Pancreas (tissue), 10 donors: Measurements from ENCODE around the gene TOP3A. TPM values are rescaled to one million over a fixed set of nuclear protein-coding genes. Genes with fewer than 3 reads are reported as not detected.

Experiments
- ATAC-seq, 4 donors: fragments of 200-7000 bp; cut with Tn5 transposase; one replicate each; pipeline versions ENCODE4 v1.8.0 to v1.9.1; 2020; ENCODE audit warnings: mild to moderate bottlenecking in 4 of 4, moderate library complexity in 4 of 4
- DNase-seq, 6 donors: peaks; one replicate each; pipeline ENCODE4 v3.0.0-alpha.2; 2020
- FAIRE-seq: peaks from 2 replicates; lab custom pipeline; 2012; peaks lifted over from hg19 to GRCh38; lab: Jason Lieb, UNC
- H3K27ac ChIP-seq, 4 donors: fragments of 200-600 bp; sonication (generic); 1 replicate in 3 of 4; 2 replicates in 1 of 4; pipeline versions ENCODE4 v1.5.0 to v1.8.0; 2020
- H3K27me3 ChIP-seq, 4 donors: fragments of 200-600 bp; one replicate each; pipeline ENCODE4 v1.8.0; 2021
- H3K36me3 ChIP-seq, 3 donors: fragments of 200-600 bp; sonication (generic) in 1 of 3; one replicate each; pipeline versions ENCODE4 v1.5.0 to v1.8.0; 2020 to 2021
- H3K4me1 ChIP-seq, 3 donors: fragments of 200-600 bp; one replicate each; pipeline ENCODE4 v1.8.0; 2021
- H3K4me3 ChIP-seq, 4 donors: fragments of 200-600 bp; sonication (generic) in 2 of 4; one replicate each; pipeline versions ENCODE4 v1.5.0 to v1.8.0; 2020 to 2021
- H3K9me3 ChIP-seq, 4 donors: fragments of 200-600 bp; one replicate each; pipeline ENCODE4 v1.8.0; 2021
- WGBS, 2 donors: extraction: QIAGEN DNeasy Blood & Tissue Kit; methylation state at CpG; one replicate each; pipeline ENCODE4 v1.1.7; 2013; 5-methylcytosine and 5-hydroxymethylcytosine counted together
- intact Hi-C, 3 donors: fragments of 100-400 bp; cut with DNase I; formaldehyde crosslinking; loops; one replicate each; pipeline versions ENCODE4 v1.11.1 to v1.14.2; 2022
- polyA plus RNA-seq, 2 donors: library from polyadenylated mRNA; stranded (reverse); fragments of 200-250 nt; gene quantifications; one replicate each; pipeline ENCODE4 v1.2.3, GENCODE V29; 2013
- total RNA-seq, 6 donors: library from RNA; stranded (reverse); fragmentation: NEBNext Ultra II Directional in 4 of 6; extraction: Animal tissue kit (Norgen Biotek cat#: 25700) in 4 of 6; gene quantifications; one replicate each; pipeline versions ENCODE4 v1.2.1 to v1.2.4, GENCODE V29; 2021 to 2023
- TF ChIP-seq, protein P1 (sequence below), 4 donors: fragments of 200-600 bp; sonication (generic) in 3 of 4; IDR thresholded peaks; one replicate each; pipeline versions ENCODE4 v1.5.0 to v1.8.0; 2021; ENCODE audit warnings: antibody characterized with exemption in 4 of 4
- donor health status: healthy with polysubstance abuse.
- donor health status: DM: no; HTN: no; CAD: no; lungs with moderate emphysema.
- donor health status: DM: no; HTN: no; CAD: no.
- donor health status: control.
- donor health status: control.
- donor health status: Bipolar disorder and iron deficiency.
- donor health status: DM: yes; HTN: yes; CAD: no.
- donor health status: DM: no; HTN: no; CAD: no.
- donor health status: DM: no; HTN: no; CAD: no.
- donor health status: DM: yes; HTN: yes; CAD: no.

TOP3A gene
- total and polyA plus RNA-seq, 8 donors = 9.4 to 18.7 (median 12.2) TPM

DNA sequence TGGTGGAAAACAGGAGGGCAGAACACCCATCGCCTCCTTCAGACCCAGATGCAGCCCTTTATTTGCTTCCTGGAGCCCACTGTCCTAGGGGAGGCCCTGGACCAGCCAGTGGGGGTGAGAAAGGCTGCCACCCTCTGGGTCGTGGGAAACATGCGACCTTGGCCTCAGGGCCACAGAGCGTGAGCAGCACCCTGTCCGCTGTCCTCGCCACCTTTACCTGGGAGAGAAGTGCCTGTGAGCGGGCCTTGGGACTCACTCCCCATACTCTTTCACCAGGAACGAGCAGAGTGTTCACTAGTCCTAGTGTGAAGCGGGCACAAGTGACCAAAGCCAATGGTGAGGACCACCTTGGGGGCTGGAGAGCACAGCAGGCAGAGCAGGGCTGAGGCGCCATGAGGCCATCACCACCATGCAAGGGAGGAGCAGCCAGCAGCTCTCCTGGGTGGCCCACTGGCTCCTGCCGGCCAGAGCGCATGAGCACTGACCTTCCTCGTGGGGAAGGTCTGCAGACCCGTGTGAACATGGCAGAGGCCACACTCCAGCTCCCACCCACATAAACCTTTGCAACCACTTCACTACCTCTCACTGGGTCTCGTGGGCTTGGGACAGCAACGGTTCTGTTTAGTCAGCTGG lies 8.8 kb upstream of the TOP3A start:
- no peak for FAIRE-seq
- no peak for DNase-seq
- Histone ChIP-seq H3K4me3 (no peak overlapping the region), H3K27ac (no peak overlapping the region), H3K4me1 (peaks cover 5 to 8% (median 7%) of the 10 kb centered on the region in 3 donors), H3K36me3 (peaks cover 0 to 35% (median 0%) of the 10 kb centered on the region in 3 donors), H3K9me3 (no peaks in the 10 kb centered on the region), H3K27me3 (no peaks in the 10 kb centered on the region)
- intact Hi-C loops = no loop called here
- ATAC-seq = no peak
- TF ChIP-seq, protein P1, sequence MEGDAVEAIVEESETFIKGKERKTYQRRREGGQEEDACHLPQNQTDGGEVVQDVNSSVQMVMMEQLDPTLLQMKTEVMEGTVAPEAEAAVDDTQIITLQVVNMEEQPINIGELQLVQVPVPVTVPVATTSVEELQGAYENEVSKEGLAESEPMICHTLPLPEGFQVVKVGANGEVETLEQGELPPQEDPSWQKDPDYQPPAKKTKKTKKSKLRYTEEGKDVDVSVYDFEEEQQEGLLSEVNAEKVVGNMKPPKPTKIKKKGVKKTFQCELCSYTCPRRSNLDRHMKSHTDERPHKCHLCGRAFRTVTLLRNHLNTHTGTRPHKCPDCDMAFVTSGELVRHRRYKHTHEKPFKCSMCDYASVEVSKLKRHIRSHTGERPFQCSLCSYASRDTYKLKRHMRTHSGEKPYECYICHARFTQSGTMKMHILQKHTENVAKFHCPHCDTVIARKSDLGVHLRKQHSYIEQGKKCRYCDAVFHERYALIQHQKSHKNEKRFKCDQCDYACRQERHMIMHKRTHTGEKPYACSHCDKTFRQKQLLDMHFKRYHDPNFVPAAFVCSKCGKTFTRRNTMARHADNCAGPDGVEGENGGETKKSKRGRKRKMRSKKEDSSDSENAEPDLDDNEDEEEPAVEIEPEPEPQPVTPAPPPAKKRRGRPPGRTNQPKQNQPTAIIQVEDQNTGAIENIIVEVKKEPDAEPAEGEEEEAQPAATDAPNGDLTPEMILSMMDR (IDR thresholded peaks at IDR 0.05) = no peak
- 84 to 88% methylated on average over 16 of the region's 16 CpGs for WGBS, 2 donors

DNA sequence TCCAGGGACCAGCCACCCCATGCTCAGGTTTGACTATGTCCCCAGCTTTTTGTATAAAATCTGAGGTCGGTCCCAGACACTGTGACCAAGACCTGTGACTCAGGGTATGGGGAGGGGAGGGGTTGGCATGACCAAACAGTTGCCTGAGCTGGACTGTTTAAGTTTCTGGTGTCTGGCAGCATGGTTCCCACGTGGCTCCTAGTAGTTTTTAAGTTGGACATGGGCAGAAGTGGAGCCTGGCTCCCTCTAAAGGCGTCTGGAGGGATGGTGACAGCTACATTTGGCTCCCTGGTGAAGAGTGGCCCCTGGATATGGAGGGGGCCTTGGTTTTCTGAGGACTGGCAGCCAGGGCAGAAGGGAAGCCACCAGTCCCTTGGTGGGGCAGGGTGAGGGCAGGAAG lies 8.2 kb upstream of the TOP3A start:
- Histone ChIP-seq H3K27me3 (no peaks in the 10 kb centered on the region), H3K4me1 (peaks cover 11 to 14% (median 13%) of the 10 kb centered on the region in 3 donors), H3K36me3 (peaks cover 0 to 35% (median 0%) of the 10 kb centered on the region in 3 donors), H3K27ac (no peak overlapping the region), H3K4me3 (no peak overlapping the region), H3K9me3 (no peaks in the 10 kb centered on the region)
- intact Hi-C loops = no loop called here
- ATAC-seq (peak in 1 of 4 donors; percentile 12), DNase-seq (no peak), FAIRE-seq (no peak)
- WGBS, 2 donors = 56 to 69% methylated on average over 3 of the region's 3 CpGs
- TF ChIP-seq, protein P1 (IDR thresholded peaks at IDR 0.05) = no peak

DNA sequence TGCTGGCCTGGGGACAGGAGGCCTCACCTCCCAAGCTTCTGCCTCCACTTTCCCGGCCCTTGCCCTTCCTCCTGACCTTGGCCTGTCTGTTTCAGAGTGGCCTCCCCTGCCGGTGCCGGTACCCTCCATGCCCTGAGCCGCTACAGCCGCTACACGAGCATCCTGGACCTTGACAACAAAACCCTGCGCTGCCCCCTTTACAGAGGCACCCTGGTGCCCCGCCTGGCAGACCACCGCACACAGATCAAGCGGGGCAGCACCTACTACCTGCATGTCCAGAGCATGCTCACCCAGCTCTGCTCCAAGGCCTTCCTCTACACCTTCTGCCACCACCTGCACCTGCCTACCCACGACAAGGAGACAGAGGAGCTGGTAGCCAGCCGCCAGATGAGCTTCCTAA lies 7.7 kb upstream of the TOP3A start:
- no peak for FAIRE-seq
- Histone ChIP-seq H3K27me3 (no peaks in the 10 kb centered on the region), H3K4me1 (peaks cover 16 to 19% (median 18%) of the 10 kb centered on the region in 3 donors), H3K4me3 (no peak overlapping the region), H3K9me3 (no peaks in the 10 kb centered on the region), H3K36me3 (peaks cover 0 to 35% (median 0%) of the 10 kb centered on the region in 3 donors), H3K27ac (no peak overlapping the region)
- TF ChIP-seq, protein P1 (IDR thresholded peaks at IDR 0.05) = no peak
- intact Hi-C loops = no loop called here
- ATAC-seq = no peak
- no peak for DNase-seq
- WGBS, 2 donors = 81 to 86% methylated on average over 12 of the region's 12 CpGs

DNA sequence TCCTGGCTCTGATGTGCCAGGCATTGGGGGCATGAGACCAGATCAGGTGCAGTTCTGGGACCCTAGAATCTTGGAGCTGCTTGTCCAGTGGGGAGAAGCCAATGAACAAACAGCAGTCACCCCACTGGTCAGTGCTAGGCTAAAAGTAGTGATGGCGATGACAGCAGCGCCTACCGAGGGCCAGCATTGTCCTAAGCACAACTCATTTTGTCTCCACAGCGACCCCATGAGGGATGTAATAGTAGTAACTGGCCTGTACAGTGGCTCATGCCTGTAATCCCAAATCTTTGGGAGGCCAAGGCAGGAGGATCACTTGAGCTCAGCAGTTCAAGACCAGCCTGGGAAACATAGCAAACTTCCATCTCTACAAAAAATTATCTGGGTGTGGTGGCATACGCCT lies 6.5 kb upstream of the TOP3A start:
- FAIRE-seq = no peak
- ATAC-seq = no peak
- Histone ChIP-seq H3K4me1 (peaks cover 23 to 31% (median 30%) of the 10 kb centered on the region in 3 donors), H3K9me3 (no peaks in the 10 kb centered on the region), H3K27ac (no peak overlapping the region), H3K36me3 (peaks cover 0 to 35% (median 0%) of the 10 kb centered on the region in 3 donors), H3K4me3 (no peak overlapping the region), H3K27me3 (no peaks in the 10 kb centered on the region)
- TF ChIP-seq, protein P1 (IDR thresholded peaks at IDR 0.05) = no peak
- 78 to 80% methylated on average over 5 of the region's 5 CpGs for WGBS, 2 donors
- intact Hi-C loops = no loop called here
- DNase-seq = no peak

DNA sequence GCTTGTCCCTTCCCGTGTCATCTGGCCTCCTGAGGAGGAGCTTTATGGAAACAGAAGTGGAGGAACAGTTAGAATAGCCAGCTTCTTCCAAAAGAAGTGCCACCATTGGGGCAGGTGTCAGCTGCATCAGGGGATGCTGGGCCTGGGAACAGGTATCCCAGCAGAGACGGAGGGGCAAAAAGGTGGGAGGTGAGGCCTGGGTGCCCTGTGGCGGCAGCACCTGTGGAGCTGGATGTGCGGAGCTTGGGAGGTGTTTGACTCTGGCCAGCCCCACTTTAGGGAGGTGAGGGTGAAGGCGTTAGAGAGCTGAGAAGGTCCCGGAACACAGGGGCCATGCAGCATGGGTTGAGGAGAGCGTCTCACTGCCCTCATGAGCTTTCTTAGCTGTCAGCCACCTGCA lies 5.5 kb upstream of the TOP3A start:
- 81 to 85% methylated on average over 7 of the region's 7 CpGs for WGBS, 2 donors
- no peaks in the 10 kb centered on the region for H3K9me3 ChIP-seq
- peak in 1 of 6 donors; percentile 38 for DNase-seq
- peaks cover 30 to 36% (median 34%) of the 10 kb centered on the region in 3 donors for H3K4me1 ChIP-seq
- TF ChIP-seq, protein P1 (IDR thresholded peaks at IDR 0.05) = no peak
- H3K27me3 ChIP-seq = no peaks in the 10 kb centered on the region
- no peak for ATAC-seq
- intact Hi-C loops = no loop called here
- H3K4me3 ChIP-seq = no peak overlapping the region
- no peak overlapping the region for H3K27ac ChIP-seq
- FAIRE-seq = no peak
- peaks cover 0 to 31% (median 0%) of the 10 kb centered on the region in 3 donors for H3K36me3 ChIP-seq
